Neural cell (in vitro differentiated cells): Measurements from ENCODE around the gene STK32B. TPM values are rescaled to one million over a fixed set of nuclear protein-coding genes. Genes with fewer than 3 reads are reported as not detected.

Experiments
- H2AFZ ChIP-seq: fragments of 200-600, 300-800 bp; sonication (generic), shearing (Covaris generic); 2 replicates; pipeline ENCODE4 v1.6.0; 2014; ENCODE audit warnings: low read depth, mild to moderate bottlenecking, antibody characterized with exemption, low read length, moderate library complexity
- H3F3A ChIP-seq: fragments of 200-600 bp; shearing (Covaris generic); 2 replicates; pipeline ENCODE4 v1.6.1; 2016; ENCODE audit warnings: mild to moderate bottlenecking, moderate library complexity, mixed read lengths, antibody characterized with exemption, low read length; ENCODE audit not compliant: insufficient read depth, poor library complexity, severe bottlenecking
- H3K27ac ChIP-seq: fragments of 200-600, 300-800 bp; sonication (generic), shearing (Covaris generic); 2 replicates; pipeline ENCODE4 v1.5.1; 2014; ENCODE audit warnings: mild to moderate bottlenecking, low read length, moderate library complexity
- H3K27me3 ChIP-seq: fragments of 300-800, 200-600 bp; sonication (generic), shearing (Covaris generic); 2 replicates; pipeline ENCODE4 v1.6.0; 2014; ENCODE audit warnings: mild to moderate bottlenecking, low read depth, low read length, moderate library complexity; ENCODE audit not compliant: insufficient read depth
- H3K36me3 ChIP-seq: fragments of 300-800, 200-600 bp; sonication (generic), shearing (Covaris generic); 2 replicates; pipeline ENCODE4 v1.5.1; 2014; ENCODE audit warnings: mild to moderate bottlenecking, antibody characterized with exemption, low read length, moderate library complexity; ENCODE audit not compliant: insufficient read depth
- H3K4me2 ChIP-seq: fragments of 300-800, 200-600 bp; sonication (generic), shearing (Covaris generic); 2 replicates; pipeline ENCODE4 v1.6.0; 2014; ENCODE audit warnings: mild to moderate bottlenecking, low read length
- H3K4me3 ChIP-seq: fragments of 300-800, 200-600 bp; sonication (generic), shearing (Covaris generic); 2 replicates; pipeline ENCODE4 v1.5.1; 2014; ENCODE audit warnings: mild to moderate bottlenecking, low read length, moderate library complexity
- H3K79me2 ChIP-seq: fragments of 200-600 bp; shearing (Covaris generic); replicated peaks from 2 replicates; pipeline ENCODE4 v1.6.0; 2014; ENCODE audit warnings: mild to moderate bottlenecking, low read length, moderate library complexity; ENCODE audit not compliant: insufficient read depth
- H3K9ac ChIP-seq: fragments of 300-800, 200-600 bp; sonication (generic), shearing (Covaris generic); 2 replicates; pipeline ENCODE4 v1.6.1; 2016; ENCODE audit warnings: mild to moderate bottlenecking, low read length, mixed read lengths
- H3K9me2 ChIP-seq: fragments of 200-600 bp; shearing (Covaris generic); 2 replicates; pipeline ENCODE4 v1.6.1; 2016; ENCODE audit warnings: mild to moderate bottlenecking, low read length, mixed read lengths; ENCODE audit not compliant: insufficient read depth
- H3K9me3 ChIP-seq: fragments of 200-600, 300-800 bp; sonication (generic), shearing (Covaris generic); 2 replicates; pipeline ENCODE4 v1.6.1; 2016; ENCODE audit warnings: mild to moderate bottlenecking, mixed run types, low read length, moderate library complexity, mixed read lengths
- H4K20me1 ChIP-seq: fragments of 200-600 bp; shearing (Covaris generic); 2 replicates; pipeline ENCODE4 v1.6.1; 2016; ENCODE audit warnings: mild to moderate bottlenecking, mixed run types; ENCODE audit not compliant: insufficient read depth
- CTCF ChIP-seq: fragments of 450-650 bp; IDR thresholded peaks from 2 replicates; pipeline ENCODE4 v1.5.1; 2014; ENCODE audit warnings: antibody characterized with exemption, mild to moderate bottlenecking, moderate library complexity; ENCODE audit not compliant: poor library complexity, severe bottlenecking
- EP300 ChIP-seq: fragments of 450-650 bp; conservative IDR thresholded peaks from 2 replicates; pipeline ENCODE4 v1.6.1; 2014; ENCODE audit warnings: antibody characterized with exemption, mild to moderate bottlenecking, moderate library complexity; ENCODE audit not compliant: poor library complexity, severe bottlenecking
- EZH2 ChIP-seq: fragments of 200-600, 300-800 bp; shearing (Covaris generic), sonication (generic); IDR thresholded peaks from 2 replicates; pipeline ENCODE4 v1.6.1; 2014; ENCODE audit warnings: antibody characterized with exemption, low read length, borderline replicate concordance, mild to moderate bottlenecking; ENCODE audit not compliant: insufficient read depth, poor library complexity, severe bottlenecking
- MXI1 ChIP-seq: fragments of 450-650 bp; conservative IDR thresholded peaks from 2 replicates; pipeline ENCODE4 v1.6.1; 2014; ENCODE audit warnings: antibody characterized with exemption, mild to moderate bottlenecking; ENCODE audit not compliant: poor library complexity, severe bottlenecking
- POLR2AphosphoS5 ChIP-seq: IDR thresholded peaks from 2 replicates; pipeline ENCODE4 v1.6.1; 2012
- RAD21 ChIP-seq: fragments of 450-650 bp; conservative IDR thresholded peaks from 2 replicates; pipeline ENCODE4 v1.6.1; 2014; ENCODE audit warnings: antibody characterized with exemption, mild to moderate bottlenecking, moderate library complexity
- REST ChIP-seq: IDR thresholded peaks from 2 replicates; pipeline ENCODE4 v1.6.1; 2012; ENCODE audit warnings: borderline replicate concordance
- SMC3 ChIP-seq: fragments of 450-650 bp; conservative IDR thresholded peaks from 2 replicates; pipeline ENCODE4 v1.6.1; 2014; ENCODE audit warnings: antibody characterized with exemption, mild to moderate bottlenecking, moderate library complexity; ENCODE audit not compliant: poor library complexity
- TAF1 ChIP-seq: IDR thresholded peaks from 2 replicates; pipeline ENCODE4 v1.6.1; 2012; ENCODE audit warnings: low read depth
- polyA plus RNA-seq: library from polyadenylated mRNA; depleted of rRNA; stranded (reverse); fragments of >200 nt; gene quantifications from 2 replicates; pipeline ENCODE4 v1.2.3, GENCODE V29; 2014

STK32B gene
- polyA plus RNA-seq, 1 donor from 2014 or later = 42.8 TPM

DNA sequence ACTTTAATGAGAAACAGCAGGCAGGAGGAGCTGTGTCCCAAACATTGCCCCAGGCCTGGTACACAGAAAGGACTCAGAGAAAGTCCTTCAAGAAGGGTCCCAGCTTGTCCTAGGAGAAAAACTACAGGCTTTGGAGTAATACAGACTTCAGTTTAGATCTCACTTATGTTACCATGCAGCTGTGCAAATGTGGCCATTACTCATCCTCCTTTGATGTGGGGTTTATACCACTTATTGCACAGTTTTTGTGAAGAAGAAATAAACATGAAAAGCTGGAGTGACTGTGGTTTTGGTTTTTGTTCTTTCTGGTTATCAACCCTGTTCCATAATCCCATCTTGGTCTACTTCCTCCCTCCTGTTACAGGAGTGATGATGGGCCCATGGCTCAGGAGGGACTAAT, 23.9 kb upstream of the STK32B start:
- Histone ChIP-seq H3K27ac (no peak overlapping the region), H3K4me2 (no peak overlapping the region)
- TF ChIP-seq SMC3 = no peak
- no peak for TF ChIP-seq EZH2
- no peak for TF ChIP-seq EP300
- no peak for TF ChIP-seq MXI1
- no peak for TF ChIP-seq TAF1
- TF ChIP-seq REST = no peak
- TF ChIP-seq CTCF = no peak
- TF ChIP-seq POLR2AphosphoS5 = no peak
- no peak for TF ChIP-seq RAD21

DNA sequence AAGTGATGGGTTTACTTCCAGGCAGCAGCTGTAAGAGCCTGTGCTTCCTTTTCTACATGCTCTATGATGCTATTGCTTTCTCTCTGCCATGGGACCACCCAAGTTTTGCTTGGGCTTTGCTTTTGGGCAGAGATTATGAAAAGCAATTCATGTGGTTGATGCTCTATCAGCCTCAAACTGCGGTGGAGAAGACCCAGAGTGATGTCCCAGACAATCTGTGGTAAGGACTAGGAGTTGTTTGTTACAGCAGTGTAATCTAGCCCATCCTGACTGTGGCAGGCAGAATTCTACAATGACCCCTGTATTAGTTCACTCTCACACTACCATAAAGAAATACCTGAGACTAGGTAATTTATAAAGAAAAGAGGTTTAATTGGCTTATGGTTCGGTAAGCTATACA, 22.8 kb upstream of the STK32B start:
- no peaks in the 10 kb centered on the region for H3K79me2 ChIP-seq
- no peak for TF ChIP-seq CTCF

More for the DNA sequence above, 23.9 kb upstream of the STK32B start:
- H3K4me3 ChIP-seq = no peak overlapping the region
- no peak overlapping the region for H3K9ac ChIP-seq
- no peak overlapping the region for H2AFZ ChIP-seq
- no peaks in the 10 kb centered on the region for H3K9me2 ChIP-seq
- H3K9me3 ChIP-seq = no peaks in the 10 kb centered on the region
- H3K36me3 ChIP-seq = no peaks in the 10 kb centered on the region
- H3F3A ChIP-seq = no peaks in the 10 kb centered on the region
- no peaks in the 10 kb centered on the region for H3K27me3 ChIP-seq
- H3K79me2 ChIP-seq = no peaks in the 10 kb centered on the region
- H4K20me1 ChIP-seq = no peaks in the 10 kb centered on the region

More for the DNA sequence above, 22.8 kb upstream of the STK32B start:
- no peak overlapping the region for H3K27ac ChIP-seq
- H3K9ac ChIP-seq = no peak overlapping the region
- H3K4me3 ChIP-seq = no peak overlapping the region
- no peaks in the 10 kb centered on the region for H4K20me1 ChIP-seq
- H2AFZ ChIP-seq = no peak overlapping the region
- no peaks in the 10 kb centered on the region for H3K9me2 ChIP-seq
- no peaks in the 10 kb centered on the region for H3K36me3 ChIP-seq
- H3K9me3 ChIP-seq = no peaks in the 10 kb centered on the region
- H3K4me2 ChIP-seq = no peak overlapping the region
- no peaks in the 10 kb centered on the region for H3F3A ChIP-seq
- no peaks in the 10 kb centered on the region for H3K27me3 ChIP-seq
